AG10803 (cell line): ENCODE measurements around the gene ATF7.

ENCODE experiments used
- DNase-seq: peaks from one replicate; pipeline ENCODE4 v3.0.0; 2010; ENCODE audit warnings: low read depth
- H3K4me3 ChIP-seq: 2 replicates; pipeline ENCODE4 v1.5.1; 2011; ENCODE audit warnings: mild to moderate bottlenecking, low read length, control low read depth
- CTCF ChIP-seq: conservative IDR thresholded peaks from 2 replicates; pipeline ENCODE4 v1.5.1; 2011; ENCODE audit warnings: mild to moderate bottlenecking, low read length, control low read depth, inconsistent platforms

Gene ATF7

GRCh38 chr12:53495903-53496751 is 130.1 kb downstream of the ATF7 start:
- TF ChIP-seq CTCF, result no peak
- peak; percentile 76 for DNase-seq
- H3K4me3 ChIP-seq, result peak overlapping the region; percentile 26

- no peak for TF ChIP-seq CTCF
- no peak for DNase-seq
- H3K4me3 ChIP-seq, result peak overlapping the region; percentile 67
These were observed 132.4 kb downstream of the ATF7 start for GRCh38 chr12:53493610-53494391.

GRCh38 chr12:53492830-53493609 is 133.2 kb downstream of the ATF7 start:
- peak; percentile 82 for DNase-seq
- TF ChIP-seq CTCF, result no peak
- H3K4me3 ChIP-seq, result peak overlapping the region; percentile 67

GRCh38 chr12:53492188-53492587 is 134.0 kb downstream of the ATF7 start:
- DNase-seq, result no peak
- peak overlapping the region; percentile 67 for H3K4me3 ChIP-seq
- TF ChIP-seq CTCF, result no peak

- no peak for DNase-seq
These were observed 136.8 kb downstream of the ATF7 start for GRCh38 chr12:53489242-53489864.

More at GRCh38 chr12:53489242-53489864, 136.8 kb downstream of the ATF7 start:
- TF ChIP-seq CTCF, result no peak
- H3K4me3 ChIP-seq, result no peak overlapping the region
